Measurements from ENCODE around the gene SLC25A22. TPM values are rescaled to one million over a fixed set of nuclear protein-coding genes. Genes with fewer than 3 reads are reported as not detected.
A peak's percentile ranks its signal among the peaks of the same experiment; 100 is the strongest.

The SLC25A22 gene
- total and polyA plus RNA-seq, 10 of the 15 experiments (the other 5 are each of a cell fraction or from before 2014, with no cell fraction given): 0.27 to 27.0 (median 8.2) TPM

- TF ChIP-seq IRF4 (IDR thresholded peaks at IDR 0.05; ENCODE audit: low read depth, low read length): 0 out of 2 replicates have a peak, but pooled peaks have one; percentile 40
- no peak for TF ChIP-seq TCF7 (IDR thresholded peaks at IDR 0.05; ENCODE audit: borderline replicate concordance)
- no peak for TF ChIP-seq EED (IDR thresholded peaks at IDR 0.05; ENCODE audit: low read depth)
- TF ChIP-seq BRCA1 (IDR thresholded peaks at IDR 0.05; ENCODE audit: low read depth, low read length): peak; percentile 39
- TF ChIP-seq, protein P1, sequence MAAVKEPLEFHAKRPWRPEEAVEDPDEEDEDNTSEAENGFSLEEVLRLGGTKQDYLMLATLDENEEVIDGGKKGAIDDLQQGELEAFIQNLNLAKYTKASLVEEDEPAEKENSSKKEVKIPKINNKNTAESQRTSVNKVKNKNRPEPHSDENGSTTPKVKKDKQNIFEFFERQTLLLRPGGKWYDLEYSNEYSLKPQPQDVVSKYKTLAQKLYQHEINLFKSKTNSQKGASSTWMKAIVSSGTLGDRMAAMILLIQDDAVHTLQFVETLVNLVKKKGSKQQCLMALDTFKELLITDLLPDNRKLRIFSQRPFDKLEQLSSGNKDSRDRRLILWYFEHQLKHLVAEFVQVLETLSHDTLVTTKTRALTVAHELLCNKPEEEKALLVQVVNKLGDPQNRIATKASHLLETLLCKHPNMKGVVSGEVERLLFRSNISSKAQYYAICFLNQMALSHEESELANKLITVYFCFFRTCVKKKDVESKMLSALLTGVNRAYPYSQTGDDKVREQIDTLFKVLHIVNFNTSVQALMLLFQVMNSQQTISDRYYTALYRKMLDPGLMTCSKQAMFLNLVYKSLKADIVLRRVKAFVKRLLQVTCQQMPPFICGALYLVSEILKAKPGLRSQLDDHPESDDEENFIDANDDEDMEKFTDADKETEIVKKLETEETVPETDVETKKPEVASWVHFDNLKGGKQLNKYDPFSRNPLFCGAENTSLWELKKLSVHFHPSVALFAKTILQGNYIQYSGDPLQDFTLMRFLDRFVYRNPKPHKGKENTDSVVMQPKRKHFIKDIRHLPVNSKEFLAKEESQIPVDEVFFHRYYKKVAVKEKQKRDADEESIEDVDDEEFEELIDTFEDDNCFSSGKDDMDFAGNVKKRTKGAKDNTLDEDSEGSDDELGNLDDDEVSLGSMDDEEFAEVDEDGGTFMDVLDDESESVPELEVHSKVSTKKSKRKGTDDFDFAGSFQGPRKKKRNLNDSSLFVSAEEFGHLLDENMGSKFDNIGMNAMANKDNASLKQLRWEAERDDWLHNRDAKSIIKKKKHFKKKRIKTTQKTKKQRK (IDR thresholded peaks at IDR 0.05; ENCODE audit: low read depth, low read length): no peak
- peak; percentile 35 for TF ChIP-seq E4F1 (IDR thresholded peaks at IDR 0.05; ENCODE audit: borderline replicate concordance, partially characterized antibody)
- no peak for TF ChIP-seq IRF5 (IDR thresholded peaks at IDR 0.05; ENCODE audit: borderline replicate concordance)
- TF ChIP-seq RB1 (IDR thresholded peaks at IDR 0.05; ENCODE audit: borderline replicate concordance): no peak
- TF ChIP-seq NBN (IDR thresholded peaks at IDR 0.05): peak; percentile 100
- TF ChIP-seq CHD2 (IDR thresholded peaks at IDR 0.05; ENCODE audit: borderline replicate concordance, low read depth, low read length): peak; percentile 96
- no peak; the same call in 1 of the 2 replicates for TF ChIP-seq NR2F1 (conservative IDR thresholded peaks at IDR 0.05)
- no peak for TF ChIP-seq YBX1 (IDR thresholded peaks at IDR 0.05)
- TF ChIP-seq JUNB (IDR thresholded peaks at IDR 0.05): no peak
- TF ChIP-seq SIN3A (IDR thresholded peaks at IDR 0.05; ENCODE audit: low read depth, low read length): peak; percentile 62
- TF ChIP-seq TAF1 (IDR thresholded peaks at IDR 0.05; ENCODE audit: borderline replicate concordance, low read depth, low read length): peak; percentile 97
- peak; percentile 89; the same call in 1 of the 2 replicates for TF ChIP-seq HDGF (IDR thresholded peaks at IDR 0.05)
- TF ChIP-seq TCF3 (IDR thresholded peaks at IDR 0.05; ENCODE audit: borderline replicate concordance, insufficient read depth, low read depth, low read length): peak; percentile 68; the same call in 1 of the 2 replicates
- TF ChIP-seq NR2C1 (IDR thresholded peaks at IDR 0.05): peak; percentile 73
- TF ChIP-seq CTCF (IDR thresholded peaks at IDR 0.05 in 2 of 3, conservative IDR thresholded peaks at IDR 0.05 in 1 of 3; ENCODE audit: control insufficient read depth in 2 of 3, extremely low read depth in 1 of 3, insufficient read depth in 1 of 3, low read depth in 3 of 3, low read length in 3 of 3): no peak
- TF ChIP-seq ATF7 (IDR thresholded peaks at IDR 0.05; ENCODE audit: low read depth): peak; percentile 96
- TF ChIP-seq ETV6 (conservative IDR thresholded peaks at IDR 0.05 in 1 of 2, IDR thresholded peaks at IDR 0.05 in 1 of 2; ENCODE audit: borderline replicate concordance in 1 of 2, low read depth in 1 of 2): no peak
- TF ChIP-seq YY1 (IDR thresholded peaks at IDR 0.05; ENCODE audit: low read depth, low read length): peak; percentile 88
These were observed 11.4 kb upstream of the SLC25A22 start, which contains the start of gene RPLP2 (continued) for GRCh38 chr11:809287-810039.
